ENCODE results near the gene TOP3A. TPM values are rescaled to one million over a fixed set of nuclear protein-coding genes. Genes with fewer than 3 reads are reported as not detected.

TOP3A gene
- total RNA-seq, 1 donor from 2014 or later: 46.4 TPM

DNA sequence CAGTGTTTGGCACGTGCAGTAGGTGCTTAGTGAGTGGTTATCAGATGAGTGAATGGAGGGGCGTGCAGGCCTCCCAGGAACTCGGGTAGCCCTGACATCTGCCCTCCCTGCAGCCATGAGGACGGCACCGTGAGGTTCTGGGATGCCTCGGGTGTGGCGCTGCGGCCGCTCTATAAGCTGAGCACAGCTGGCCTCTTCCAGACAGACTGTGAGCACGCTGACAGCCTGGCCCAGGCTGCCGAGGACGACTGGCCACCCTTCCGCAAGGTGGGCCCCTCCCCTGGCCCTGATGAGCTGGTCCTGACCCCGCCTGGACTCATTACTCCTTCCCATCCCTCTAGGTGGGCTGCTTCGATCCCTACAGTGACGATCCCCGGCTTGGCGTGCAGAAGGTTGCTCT is 78.3 kb downstream of the TOP3A start:
- Mint-ChIP-seq H3K4me1 (no peaks in the 10 kb centered on the region), H3K9me3 (no peaks in the 10 kb centered on the region), H3K27me3 (no peaks in the 10 kb centered on the region), H3K4me3 (no peak overlapping the region), H3K27ac (no peak overlapping the region), H3K36me3 (ENCODE audit: low read depth) (peaks cover 38% of the 10 kb centered on the region)
- TF ChIP-seq, protein P1, sequence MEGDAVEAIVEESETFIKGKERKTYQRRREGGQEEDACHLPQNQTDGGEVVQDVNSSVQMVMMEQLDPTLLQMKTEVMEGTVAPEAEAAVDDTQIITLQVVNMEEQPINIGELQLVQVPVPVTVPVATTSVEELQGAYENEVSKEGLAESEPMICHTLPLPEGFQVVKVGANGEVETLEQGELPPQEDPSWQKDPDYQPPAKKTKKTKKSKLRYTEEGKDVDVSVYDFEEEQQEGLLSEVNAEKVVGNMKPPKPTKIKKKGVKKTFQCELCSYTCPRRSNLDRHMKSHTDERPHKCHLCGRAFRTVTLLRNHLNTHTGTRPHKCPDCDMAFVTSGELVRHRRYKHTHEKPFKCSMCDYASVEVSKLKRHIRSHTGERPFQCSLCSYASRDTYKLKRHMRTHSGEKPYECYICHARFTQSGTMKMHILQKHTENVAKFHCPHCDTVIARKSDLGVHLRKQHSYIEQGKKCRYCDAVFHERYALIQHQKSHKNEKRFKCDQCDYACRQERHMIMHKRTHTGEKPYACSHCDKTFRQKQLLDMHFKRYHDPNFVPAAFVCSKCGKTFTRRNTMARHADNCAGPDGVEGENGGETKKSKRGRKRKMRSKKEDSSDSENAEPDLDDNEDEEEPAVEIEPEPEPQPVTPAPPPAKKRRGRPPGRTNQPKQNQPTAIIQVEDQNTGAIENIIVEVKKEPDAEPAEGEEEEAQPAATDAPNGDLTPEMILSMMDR (IDR thresholded peaks at IDR 0.05): no peak
- CTCF ChIA-PET: no interaction called here
- DNase-seq: no peak
- POLR2A ChIA-PET: no interaction called here
- intact Hi-C loops (cut with micrococcal nuclease): no loop called here
- no peak for ATAC-seq (ENCODE audit: low read depth)

DNA sequence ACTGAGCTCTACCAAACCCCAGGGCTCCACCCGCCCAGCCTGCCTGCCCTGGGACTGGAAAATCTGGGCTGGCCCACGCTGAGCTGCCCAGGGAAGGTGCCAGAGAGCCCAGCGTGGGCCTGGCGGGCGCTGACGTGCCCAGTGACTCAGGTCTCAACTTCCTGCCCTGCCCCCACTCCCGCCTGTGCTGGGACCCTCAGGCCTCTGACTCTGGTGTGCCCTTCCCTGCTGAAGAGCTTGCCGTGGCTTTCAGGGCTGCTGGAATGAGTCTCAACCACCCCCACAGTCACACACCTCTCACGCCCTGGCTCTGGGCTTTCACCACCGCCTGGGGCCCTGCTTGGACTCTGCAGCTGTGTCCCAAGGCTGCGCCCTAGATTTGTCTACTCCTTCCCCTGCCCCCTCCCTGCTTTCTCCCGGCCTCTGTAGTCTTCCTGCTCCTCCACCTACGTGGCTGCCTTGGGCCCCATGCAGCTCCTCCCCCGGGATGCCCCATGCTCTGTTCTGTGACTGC is 79.0 kb downstream of the TOP3A start:
- peaks cover 38% of the 10 kb centered on the region for H3K36me3 Mint-ChIP-seq (ENCODE audit: low read depth)
- no peak overlapping the region for H3K27ac Mint-ChIP-seq
- CTCF ChIA-PET: no interaction called here
- H3K27me3 Mint-ChIP-seq: no peaks in the 10 kb centered on the region
- intact Hi-C loops (cut with micrococcal nuclease): no loop called here
- DNase-seq (no peak), ATAC-seq (ENCODE audit: low read depth) (no peak)
- H3K4me1 Mint-ChIP-seq: no peaks in the 10 kb centered on the region
- TF ChIP-seq, protein P1 (IDR thresholded peaks at IDR 0.05): no peak
- POLR2A ChIA-PET: no interaction called here
- no peaks in the 10 kb centered on the region for H3K9me3 Mint-ChIP-seq
- no peak overlapping the region for H3K4me3 Mint-ChIP-seq

DNA sequence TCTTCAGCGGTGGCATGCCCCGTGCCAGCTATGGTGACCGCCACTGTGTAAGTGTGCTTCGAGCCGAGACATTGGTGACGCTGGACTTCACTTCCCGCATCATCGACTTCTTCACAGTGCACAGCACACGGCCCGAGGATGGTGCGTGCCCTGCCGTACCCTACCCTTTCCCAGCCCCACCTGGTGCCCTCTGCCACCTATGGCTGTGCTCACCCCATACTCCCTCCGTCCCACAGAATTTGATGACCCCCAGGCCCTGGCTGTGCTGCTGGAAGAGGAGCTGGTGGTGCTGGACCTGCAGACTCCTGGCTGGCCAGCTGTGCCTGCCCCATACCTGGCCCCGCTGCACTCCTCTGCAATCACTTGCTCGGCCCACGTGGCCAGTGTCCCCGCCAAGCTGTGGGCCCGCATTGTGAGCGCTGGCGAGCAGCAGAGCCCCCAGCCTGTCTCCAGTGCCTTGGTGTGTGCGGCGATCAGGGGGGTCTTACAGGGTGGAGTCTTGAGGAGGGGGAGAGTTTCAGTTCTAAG is 79.9 kb downstream of the TOP3A start:
- ATAC-seq (ENCODE audit: low read depth) (no peak), DNase-seq (no peak)
- POLR2A ChIA-PET: no interaction called here
- Mint-ChIP-seq H3K4me1 (no peaks in the 10 kb centered on the region), H3K36me3 (ENCODE audit: low read depth) (peaks cover 38% of the 10 kb centered on the region), H3K4me3 (no peak overlapping the region), H3K9me3 (no peaks in the 10 kb centered on the region), H3K27ac (no peak overlapping the region), H3K27me3 (no peaks in the 10 kb centered on the region)
- CTCF ChIA-PET: no interaction called here
- TF ChIP-seq, protein P1 (IDR thresholded peaks at IDR 0.05): no peak
- intact Hi-C loops (cut with micrococcal nuclease): no loop called here

DNA sequence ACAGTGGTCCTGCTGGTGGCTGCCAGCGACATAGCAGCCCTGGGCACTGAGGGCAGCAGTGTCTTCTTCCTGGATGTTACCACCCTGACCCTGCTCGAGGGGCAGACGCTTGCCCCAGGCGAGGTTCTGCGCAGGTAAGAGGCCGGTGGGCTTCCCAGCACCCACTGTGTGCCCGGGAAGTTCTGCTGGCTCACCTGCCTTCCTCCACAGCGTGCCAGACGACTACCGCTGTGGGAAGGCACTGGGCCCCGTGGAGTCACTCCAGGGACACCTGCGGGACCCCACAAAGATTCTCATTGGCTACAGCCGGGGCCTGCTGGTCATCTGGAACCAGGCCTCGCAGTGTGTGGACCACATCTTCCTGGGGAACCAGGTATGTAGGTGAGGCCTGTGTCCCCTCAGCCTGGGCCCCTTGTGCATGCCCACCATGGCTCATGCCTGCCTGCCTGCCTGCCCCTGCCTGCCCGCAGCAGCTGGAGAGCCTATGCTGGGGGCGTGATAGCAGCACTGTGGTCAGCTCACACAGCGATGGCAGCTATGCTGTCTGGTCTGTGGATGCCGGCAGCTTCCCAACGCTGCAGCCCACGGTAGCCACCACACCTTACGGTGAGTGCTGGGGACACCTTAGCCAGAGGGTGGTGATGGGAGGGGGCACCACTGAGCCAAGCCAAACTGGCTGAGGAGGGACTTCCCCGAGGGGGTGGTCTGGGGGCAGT is 80.8 kb downstream of the TOP3A start:
- no peaks in the 10 kb centered on the region for H3K27me3 Mint-ChIP-seq
- ChIA-PET POLR2A (no interaction called here), CTCF (no interaction called here)
- H3K9me3 Mint-ChIP-seq: no peaks in the 10 kb centered on the region
- DNase-seq: no peak
- no peak overlapping the region for H3K27ac Mint-ChIP-seq
- ATAC-seq (ENCODE audit: low read depth): no peak
- H3K4me1 Mint-ChIP-seq: no peaks in the 10 kb centered on the region
- peaks cover 35% of the 10 kb centered on the region for H3K36me3 Mint-ChIP-seq (ENCODE audit: low read depth)
- TF ChIP-seq, protein P1 (IDR thresholded peaks at IDR 0.05): no peak
- intact Hi-C loops (cut with micrococcal nuclease): no loop called here
- H3K4me3 Mint-ChIP-seq: no peak overlapping the region

DNA sequence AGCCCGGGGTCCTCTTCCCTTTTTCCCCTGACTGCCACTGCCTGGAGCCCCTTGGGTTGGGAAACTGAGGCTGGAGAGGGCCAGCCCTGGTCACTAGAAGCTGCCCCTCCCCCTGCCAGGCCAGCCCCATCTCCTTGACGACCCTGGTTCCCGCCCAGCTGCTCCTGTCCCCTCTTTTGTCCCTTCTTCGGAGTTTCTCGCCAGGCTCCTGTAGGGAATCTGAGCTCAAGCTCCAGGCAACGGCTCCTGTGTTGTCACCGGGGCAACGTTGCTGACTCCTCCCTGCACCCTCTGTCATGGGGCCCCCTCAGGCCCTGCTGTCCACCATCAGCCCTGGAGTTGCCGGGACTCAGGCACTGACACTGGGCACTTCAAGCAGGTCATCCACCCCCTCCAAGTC is 83.6 kb downstream of the TOP3A start:
- Mint-ChIP-seq H3K4me1 (peaks cover 4% of the 10 kb centered on the region), H3K4me3 (no peak overlapping the region), H3K27me3 (no peaks in the 10 kb centered on the region), H3K27ac (no peak overlapping the region), H3K9me3 (no peaks in the 10 kb centered on the region), H3K36me3 (ENCODE audit: low read depth) (peaks cover 20% of the 10 kb centered on the region)
- intact Hi-C loops (cut with micrococcal nuclease): no loop called here
- POLR2A ChIA-PET: no interaction called here
- TF ChIP-seq, protein P1 (IDR thresholded peaks at IDR 0.05): no peak
- CTCF ChIA-PET: no interaction called here
- DNase-seq (no peak), ATAC-seq (ENCODE audit: low read depth) (no peak)

Data from activated B cell treated with CpG ODN at 0.5 μM for 24 hours (primary cell).